IMR-90 (cell line): Measurements from ENCODE around the gene SYNE1. TPM values are rescaled to one million over a fixed set of nuclear protein-coding genes. Genes with fewer than 3 reads are reported as not detected.

ENCODE experiments used
- ATAC-seq: fragments of 200-7000 bp; cut with Tn5 transposase; 2 replicates; pipeline ENCODE4 v1.9.1; 2020; ENCODE audit warnings: low read depth, mild to moderate bottlenecking, moderate library complexity
- BruUV-seq: library from RNA; stranded (reverse); fragments of 400-500 nt; replicated peaks from 2 replicates; lab custom pipeline; 2021; lab: Mats Ljungman, UMichigan
- CTCF ChIA-PET: fragments of 300-600 bp; formaldehyde crosslinking; extraction: SDS; loops from one replicate; lab custom pipeline; 2021; ENCODE audit warnings: antibody characterized with exemption; lab: Yijun Ruan, JAX
- POLR2A ChIA-PET: fragments of 300-600 bp; sonication (Branson Sonifier 250); formaldehyde crosslinking; loops from one replicate; lab custom pipeline; 2022; ENCODE audit warnings: antibody characterized with exemption; ENCODE audit not compliant: unreplicated experiment; lab: Charles Lee
- DNase-seq: peaks from one replicate; pipeline ENCODE4 v3.0.0; 2013
- H2AFZ ChIP-seq: replicated peaks from 2 replicates; pipeline ENCODE3; 2013; ENCODE audit warnings: low read length, mild to moderate bottlenecking; ENCODE audit not compliant: poor library complexity
- H2AK5ac ChIP-seq: 2 replicates; pipeline ENCODE4 v1.6.1; 2013; ENCODE audit warnings: low read depth, low read length, inconsistent platforms
- H2AK9ac ChIP-seq: replicated peaks from 2 replicates; pipeline ENCODE3; 2013; ENCODE audit warnings: mild to moderate bottlenecking, low read depth, low read length, moderate library complexity; ENCODE audit not compliant: poor library complexity
- H2BK120ac ChIP-seq: 2 replicates; pipeline ENCODE4 v1.6.1; 2013; ENCODE audit warnings: low read depth, low read length, inconsistent platforms
- H2BK15ac ChIP-seq: 3 replicates; pipeline ENCODE4 v1.6.1; 2013; ENCODE audit warnings: low read depth, low read length, inconsistent platforms
- H2BK20ac ChIP-seq: 2 replicates; pipeline ENCODE4 v1.6.1; 2013; ENCODE audit warnings: low read depth, mild to moderate bottlenecking, inconsistent platforms, low read length, moderate library complexity
- H2BK5ac ChIP-seq: 2 replicates; pipeline ENCODE4 v1.6.1; 2013; ENCODE audit warnings: mild to moderate bottlenecking, low read depth, low read length, inconsistent platforms; ENCODE audit not compliant: poor library complexity, severe bottlenecking
- H3K14ac ChIP-seq: replicated peaks from 2 replicates; pipeline ENCODE4 v1.6.1; 2013; ENCODE audit warnings: low read depth, low read length, inconsistent platforms
- H3K18ac ChIP-seq: 2 replicates; pipeline ENCODE4 v1.6.1; 2013; ENCODE audit warnings: low read depth, low read length, control low read depth
- H3K23ac ChIP-seq: 2 replicates; pipeline ENCODE4 v1.6.1; 2013; ENCODE audit warnings: low read depth, low read length, inconsistent platforms
- H3K27ac ChIP-seq: 2 replicates; pipeline ENCODE4 v1.5.1; 2013; ENCODE audit warnings: mild to moderate bottlenecking, control low read depth, low read length; ENCODE audit not compliant: insufficient read depth
- H3K27me3 ChIP-seq: 2 replicates; pipeline ENCODE4 v1.6.1; 2013; ENCODE audit warnings: low read length; ENCODE audit not compliant: control insufficient read depth, insufficient read depth
- H3K36me3 ChIP-seq: 2 replicates; pipeline ENCODE4 v1.6.1; 2013; ENCODE audit warnings: low read length, mixed read lengths; ENCODE audit not compliant: control insufficient read depth, insufficient read depth
- H3K4ac ChIP-seq: 2 replicates; pipeline ENCODE4 v1.6.1; 2013; ENCODE audit warnings: low read depth, low read length, inconsistent platforms
- H3K4me1 ChIP-seq: 2 replicates; pipeline ENCODE4 v1.6.1; 2013; ENCODE audit warnings: low read length, mixed read lengths; ENCODE audit not compliant: control insufficient read depth, insufficient read depth
- H3K4me2 ChIP-seq: 2 replicates; pipeline ENCODE4 v1.6.1; 2013; ENCODE audit warnings: low read depth, mild to moderate bottlenecking, control low read depth, low read length, moderate library complexity
- H3K4me3 ChIP-seq: 2 replicates; pipeline ENCODE4 v1.5.1; 2013; ENCODE audit warnings: low read depth, mild to moderate bottlenecking, control low read depth, low read length, moderate library complexity; ENCODE audit not compliant: insufficient read depth
- H3K56ac ChIP-seq: 2 replicates; pipeline ENCODE4 v1.6.1; 2013; ENCODE audit warnings: low read length, inconsistent platforms; ENCODE audit not compliant: insufficient read depth; ENCODE audit errors: extremely low read depth
- H3K79me1 ChIP-seq, 2 experiments: 2 replicates each; pipeline ENCODE4 v1.6.1; 2013; ENCODE audit warnings: low read length in 2 of 2, inconsistent platforms in 1 of 2, low read depth in 1 of 2
- H3K9ac ChIP-seq: 2 replicates; pipeline ENCODE4 v1.6.1; 2013; ENCODE audit warnings: low read depth, low read length, control low read depth
- H3K9me1 ChIP-seq: 2 replicates; pipeline ENCODE4 v1.6.1; 2013; ENCODE audit warnings: low read length, inconsistent platforms; ENCODE audit not compliant: insufficient read depth
- H3K9me3 ChIP-seq: 2 replicates; pipeline ENCODE4 v1.6.1; 2013; ENCODE audit warnings: low read length; ENCODE audit not compliant: control insufficient read depth, insufficient read depth
- H4K20me1 ChIP-seq: 2 replicates; pipeline ENCODE4 v1.6.1; 2013; ENCODE audit warnings: low read length, inconsistent platforms; ENCODE audit not compliant: insufficient read depth
- H4K5ac ChIP-seq: 2 replicates; pipeline ENCODE4 v1.6.1; 2013; ENCODE audit warnings: mild to moderate bottlenecking, low read depth, low read length, control low read depth
- H4K8ac ChIP-seq, 2 experiments: 2 replicates each; pipeline ENCODE4 v1.6.1; 2013; ENCODE audit warnings: low read depth in 2 of 2, low read length in 2 of 2, control low read depth in 1 of 2, inconsistent platforms in 1 of 2
- H4K91ac ChIP-seq: 2 replicates; pipeline ENCODE4 v1.6.1; 2013; ENCODE audit warnings: low read depth, low read length, inconsistent platforms; ENCODE audit not compliant: insufficient read depth
- BHLHE40 ChIP-seq: fragments of 150-350 bp; IDR thresholded peaks from 2 replicates; pipeline ENCODE4 v1.6.1; 2016; ENCODE audit warnings: mild to moderate bottlenecking, low read depth, low read length
- CEBPB ChIP-seq: IDR thresholded peaks from 2 replicates; pipeline ENCODE4 v1.6.1; 2012; ENCODE audit warnings: low read depth, low read length, improper control_type of control experiment
- CHD1 ChIP-seq: IDR thresholded peaks from 2 replicates; pipeline ENCODE4 v1.6.1; 2012; ENCODE audit warnings: low read depth, low read length, improper control_type of control experiment
- ELK1 ChIP-seq: fragments of 150-350 bp; IDR thresholded peaks from 2 replicates; pipeline ENCODE4 v1.6.1; 2016; ENCODE audit warnings: low read depth, mild to moderate bottlenecking, low read length, moderate library complexity, borderline replicate concordance
- MAFK ChIP-seq: IDR thresholded peaks from 2 replicates; pipeline ENCODE4 v1.6.1; 2012; ENCODE audit warnings: low read depth, low read length, improper control_type of control experiment
- MAZ ChIP-seq: IDR thresholded peaks from 2 replicates; pipeline ENCODE4 v1.6.1; 2012; ENCODE audit warnings: low read depth, mild to moderate bottlenecking, low read length, improper control_type of control experiment, moderate library complexity, borderline replicate concordance
- MXI1 ChIP-seq: IDR thresholded peaks from 2 replicates; pipeline ENCODE4 v1.6.1; 2012; ENCODE audit warnings: low read depth, mild to moderate bottlenecking, low read length, moderate library complexity, borderline replicate concordance
- POLR2A ChIP-seq: IDR thresholded peaks from 2 replicates; pipeline ENCODE4 v1.6.1; 2012; ENCODE audit warnings: mild to moderate bottlenecking, low read depth, low read length
- RAD21 ChIP-seq: IDR thresholded peaks from 2 replicates; pipeline ENCODE4 v1.6.1; 2012; ENCODE audit warnings: low read length, improper control_type of control experiment
- RCOR1 ChIP-seq: IDR thresholded peaks from 2 replicates; pipeline ENCODE4 v1.6.1; 2012; ENCODE audit warnings: mild to moderate bottlenecking, low read length, improper control_type of control experiment; ENCODE audit not compliant: insufficient replicate concordance
- RFX5 ChIP-seq: IDR thresholded peaks from 2 replicates; pipeline ENCODE4 v1.8.0; 2012; ENCODE audit warnings: low read depth, mild to moderate bottlenecking, low read length, moderate library complexity
- SMC3 ChIP-seq: fragments of 150-350 bp; IDR thresholded peaks from 2 replicates; pipeline ENCODE4 v1.6.1; 2016; ENCODE audit warnings: low read depth, mild to moderate bottlenecking, antibody characterized with exemption, low read length, moderate library complexity
- USF2 ChIP-seq: fragments of 150-350 bp; IDR thresholded peaks from 2 replicates; pipeline ENCODE4 v1.6.1; 2017; ENCODE audit warnings: mild to moderate bottlenecking, antibody characterized with exemption, low read length, low read depth
- WGBS, 2 experiments: methylation state at CpG; one replicate each; pipeline versions ENCODE4 v1.1.5 to v1.1.7; 2013; ENCODE audit warnings: missing lambda C conversion rate in 2 of 2; ENCODE audit not compliant: insufficient read length in 1 of 2; ENCODE audit errors: extremely low coverage in 2 of 2; 5-methylcytosine and 5-hydroxymethylcytosine counted together
- dilution Hi-C: fragments of 300-500 bp; cut with HindIII; formaldehyde crosslinking; loops from one replicate; pipeline ENCODE4 v1.14.3; 2018; ENCODE audit warnings: low sequenced_read_pairs; ENCODE audit not compliant: unreplicated experiment
- in situ Hi-C: fragments of 300-500 bp; cut with MboI; formaldehyde crosslinking; loops from 3 replicates; pipeline ENCODE4 v1.14.3; 2019; ENCODE audit warnings: low sequenced_read_pairs, inconsistent platforms, mixed read lengths
- intact Hi-C: fragments of 100-400 bp; cut with micrococcal nuclease; formaldehyde crosslinking; loops from 2 replicates; pipeline ENCODE4 v1.10.0; 2022
- polyA plus RNA-seq, 3 experiments: library from polyadenylated mRNA; depleted of rRNA; stranded (reverse); fragments of >200 nt; gene quantifications; 2 replicates each; pipeline ENCODE4 v1.2.3, GENCODE V29; 2012; ENCODE audit warnings: low replicate concordance in 1 of 3
- total RNA-seq: library from RNA; depleted of rRNA; stranded (reverse); fragments of >200 nt; gene quantifications from 2 replicates; pipeline ENCODE4 v1.2.3, GENCODE V29; 2012
- TF ChIP-seq, protein P1 (sequence below): conservative IDR thresholded peaks from 2 replicates; pipeline ENCODE4 v1.5.1; 2012; ENCODE audit warnings: mild to moderate bottlenecking, low read depth, low read length, improper control_type of control experiment

The SYNE1 gene
- total and polyA plus RNA-seq, 2 of the 4 experiments (the other 2 are of a cell fraction): 34.1 to 159 TPM

- intact Hi-C loops (no loop called here), dilution Hi-C loops (no loop called here), in situ Hi-C loops (no loop called here)
- no peak overlapping the region for H3K9ac ChIP-seq
- H4K91ac ChIP-seq: no peak overlapping the region
- no peak overlapping the region for H2AFZ ChIP-seq
- no peak overlapping the region for H2BK20ac ChIP-seq
- H3K9me1 ChIP-seq: peaks cover 2% of the 10 kb centered on the region; the same call in 1 of the 2 replicates
- no peaks in the 10 kb centered on the region for H3K9me3 ChIP-seq
- H3K4me1 ChIP-seq: no peaks in the 10 kb centered on the region
- no peak overlapping the region for H4K8ac ChIP-seq
- no TSS peak for BruUV-seq
- no peaks in the 10 kb centered on the region for H4K20me1 ChIP-seq
- no peak overlapping the region for H2BK5ac ChIP-seq
- no peaks in the 10 kb centered on the region for H3K27me3 ChIP-seq
- no peak overlapping the region for H2BK120ac ChIP-seq
- H3K4ac ChIP-seq: no peak overlapping the region
- no peak overlapping the region for H4K5ac ChIP-seq
- no peak for DNase-seq
- 98% methylated on average over 6 of the region's 7 CpGs; no CpG with 5 or more reads in 1 of the 2 experiments for WGBS, 2 experiments
- H2AK5ac ChIP-seq: no peak overlapping the region
- CTCF ChIA-PET: interaction anchor here (0.7 to 1.5 kb wide), 2 partner anchors 9 to 10 kb away, joined by 3 to 4 read pairs; no protein-coding TSS in a partner anchor
- ATAC-seq: no peak
- H3K23ac ChIP-seq: no peak overlapping the region
- TF ChIP-seq RFX5 (no peak), SMC3 (no peak), CEBPB (no peak), POLR2A (no peak), BHLHE40 (no peak), USF2 (no peak), CHD1 (no peak), MAFK (no peak), ELK1 (no peak), MXI1 (no peak), MAZ (no peak), RAD21 (no peak), RCOR1 (no peak)
- TF ChIP-seq, protein P1, sequence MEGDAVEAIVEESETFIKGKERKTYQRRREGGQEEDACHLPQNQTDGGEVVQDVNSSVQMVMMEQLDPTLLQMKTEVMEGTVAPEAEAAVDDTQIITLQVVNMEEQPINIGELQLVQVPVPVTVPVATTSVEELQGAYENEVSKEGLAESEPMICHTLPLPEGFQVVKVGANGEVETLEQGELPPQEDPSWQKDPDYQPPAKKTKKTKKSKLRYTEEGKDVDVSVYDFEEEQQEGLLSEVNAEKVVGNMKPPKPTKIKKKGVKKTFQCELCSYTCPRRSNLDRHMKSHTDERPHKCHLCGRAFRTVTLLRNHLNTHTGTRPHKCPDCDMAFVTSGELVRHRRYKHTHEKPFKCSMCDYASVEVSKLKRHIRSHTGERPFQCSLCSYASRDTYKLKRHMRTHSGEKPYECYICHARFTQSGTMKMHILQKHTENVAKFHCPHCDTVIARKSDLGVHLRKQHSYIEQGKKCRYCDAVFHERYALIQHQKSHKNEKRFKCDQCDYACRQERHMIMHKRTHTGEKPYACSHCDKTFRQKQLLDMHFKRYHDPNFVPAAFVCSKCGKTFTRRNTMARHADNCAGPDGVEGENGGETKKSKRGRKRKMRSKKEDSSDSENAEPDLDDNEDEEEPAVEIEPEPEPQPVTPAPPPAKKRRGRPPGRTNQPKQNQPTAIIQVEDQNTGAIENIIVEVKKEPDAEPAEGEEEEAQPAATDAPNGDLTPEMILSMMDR: no peak
- H3K79me1 ChIP-seq: no peaks in the 10 kb centered on the region
- no peak overlapping the region for H3K27ac ChIP-seq
- no peak overlapping the region for H3K4me3 ChIP-seq
- no peak overlapping the region for H2AK9ac ChIP-seq
- H3K18ac ChIP-seq: no peak overlapping the region
- POLR2A ChIA-PET: no interaction called here
- H3K4me2 ChIP-seq: no peak overlapping the region
- H2BK15ac ChIP-seq: no peak overlapping the region
- no peak overlapping the region for H3K14ac ChIP-seq
- peaks cover 10% of the 10 kb centered on the region for H3K36me3 ChIP-seq
- no peak overlapping the region for H3K56ac ChIP-seq
Measured at GRCh38 chr6:152452639-152453038, 184.5 kb downstream of the SYNE1 start.
